NB4 (cell line): Measurements from ENCODE around the gene CFAP65.

Experiments
- MYC ChIP-seq: IDR thresholded peaks from 2 replicates; pipeline ENCODE4 v1.6.1; 2011; ENCODE audit warnings: low read depth, low read length
- TF ChIP-seq, protein P1 (sequence below): IDR thresholded peaks from one replicate; pipeline ENCODE4 v1.5.1; 2012; ENCODE audit warnings: low read depth, low read length
- TF ChIP-seq, protein P2 (sequence below): IDR thresholded peaks from 2 replicates; pipeline ENCODE4 v1.6.1; 2011; ENCODE audit warnings: low read depth, low read length

DNA sequence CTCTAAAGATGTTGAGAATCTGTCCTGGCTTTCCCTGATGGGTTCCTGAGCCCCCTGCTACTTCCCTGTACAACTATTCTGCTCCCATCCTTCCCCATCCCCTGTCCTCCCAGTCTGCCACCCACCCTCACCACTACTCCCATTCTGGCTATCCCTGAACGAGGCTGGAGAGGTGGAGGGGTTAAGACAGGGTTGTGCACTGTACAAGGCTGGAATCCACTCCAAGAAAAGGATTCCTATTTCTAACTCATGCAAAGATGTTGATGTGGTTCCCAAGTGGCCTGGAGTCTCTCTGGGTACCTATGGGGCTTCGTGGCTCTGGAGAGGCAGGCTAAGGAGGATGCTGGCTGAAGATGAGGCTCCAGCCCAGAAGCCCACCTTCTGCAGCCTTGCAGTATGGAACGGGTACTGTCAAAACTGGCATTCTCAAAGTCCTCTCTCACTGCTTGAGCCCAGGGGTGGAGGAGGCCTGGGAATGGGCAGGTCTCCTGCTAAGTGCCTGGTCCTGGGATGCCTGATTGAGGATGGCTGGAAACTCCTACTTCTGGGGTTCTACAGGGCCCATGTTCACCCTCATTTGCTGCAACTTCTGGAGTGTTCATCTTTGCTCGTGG is 55.1 kb downstream of the CFAP65 start:
- TF ChIP-seq, protein P1, sequence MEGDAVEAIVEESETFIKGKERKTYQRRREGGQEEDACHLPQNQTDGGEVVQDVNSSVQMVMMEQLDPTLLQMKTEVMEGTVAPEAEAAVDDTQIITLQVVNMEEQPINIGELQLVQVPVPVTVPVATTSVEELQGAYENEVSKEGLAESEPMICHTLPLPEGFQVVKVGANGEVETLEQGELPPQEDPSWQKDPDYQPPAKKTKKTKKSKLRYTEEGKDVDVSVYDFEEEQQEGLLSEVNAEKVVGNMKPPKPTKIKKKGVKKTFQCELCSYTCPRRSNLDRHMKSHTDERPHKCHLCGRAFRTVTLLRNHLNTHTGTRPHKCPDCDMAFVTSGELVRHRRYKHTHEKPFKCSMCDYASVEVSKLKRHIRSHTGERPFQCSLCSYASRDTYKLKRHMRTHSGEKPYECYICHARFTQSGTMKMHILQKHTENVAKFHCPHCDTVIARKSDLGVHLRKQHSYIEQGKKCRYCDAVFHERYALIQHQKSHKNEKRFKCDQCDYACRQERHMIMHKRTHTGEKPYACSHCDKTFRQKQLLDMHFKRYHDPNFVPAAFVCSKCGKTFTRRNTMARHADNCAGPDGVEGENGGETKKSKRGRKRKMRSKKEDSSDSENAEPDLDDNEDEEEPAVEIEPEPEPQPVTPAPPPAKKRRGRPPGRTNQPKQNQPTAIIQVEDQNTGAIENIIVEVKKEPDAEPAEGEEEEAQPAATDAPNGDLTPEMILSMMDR, result no peak
- TF ChIP-seq MYC, result no peak
- TF ChIP-seq, protein P2, sequence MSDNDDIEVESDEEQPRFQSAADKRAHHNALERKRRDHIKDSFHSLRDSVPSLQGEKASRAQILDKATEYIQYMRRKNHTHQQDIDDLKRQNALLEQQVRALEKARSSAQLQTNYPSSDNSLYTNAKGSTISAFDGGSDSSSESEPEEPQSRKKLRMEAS, result no peak
